GM10266 (cell line): ENCODE results near the gene LRRN3.
A peak's percentile ranks its signal among the peaks of the same experiment; 100 is the strongest.

Experiments used
- DNase-seq: peaks from one replicate; pipeline ENCODE4 v3.0.0; 2012; ENCODE audit errors: extremely low spot score
- TF ChIP-seq, protein P1 (sequence below): IDR thresholded peaks from 2 replicates; pipeline ENCODE4 v1.5.1; 2012; ENCODE audit warnings: mild to moderate bottlenecking, low read depth; ENCODE audit not compliant: control insufficient read depth, insufficient read depth; ENCODE audit errors: missing control alignments

The LRRN3 gene

GRCh38 chr7:111096997-111097396, 6.1 kb downstream of the LRRN3 start:
- no peak for DNase-seq
- TF ChIP-seq, protein P1, sequence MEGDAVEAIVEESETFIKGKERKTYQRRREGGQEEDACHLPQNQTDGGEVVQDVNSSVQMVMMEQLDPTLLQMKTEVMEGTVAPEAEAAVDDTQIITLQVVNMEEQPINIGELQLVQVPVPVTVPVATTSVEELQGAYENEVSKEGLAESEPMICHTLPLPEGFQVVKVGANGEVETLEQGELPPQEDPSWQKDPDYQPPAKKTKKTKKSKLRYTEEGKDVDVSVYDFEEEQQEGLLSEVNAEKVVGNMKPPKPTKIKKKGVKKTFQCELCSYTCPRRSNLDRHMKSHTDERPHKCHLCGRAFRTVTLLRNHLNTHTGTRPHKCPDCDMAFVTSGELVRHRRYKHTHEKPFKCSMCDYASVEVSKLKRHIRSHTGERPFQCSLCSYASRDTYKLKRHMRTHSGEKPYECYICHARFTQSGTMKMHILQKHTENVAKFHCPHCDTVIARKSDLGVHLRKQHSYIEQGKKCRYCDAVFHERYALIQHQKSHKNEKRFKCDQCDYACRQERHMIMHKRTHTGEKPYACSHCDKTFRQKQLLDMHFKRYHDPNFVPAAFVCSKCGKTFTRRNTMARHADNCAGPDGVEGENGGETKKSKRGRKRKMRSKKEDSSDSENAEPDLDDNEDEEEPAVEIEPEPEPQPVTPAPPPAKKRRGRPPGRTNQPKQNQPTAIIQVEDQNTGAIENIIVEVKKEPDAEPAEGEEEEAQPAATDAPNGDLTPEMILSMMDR = no peak

DNA sequence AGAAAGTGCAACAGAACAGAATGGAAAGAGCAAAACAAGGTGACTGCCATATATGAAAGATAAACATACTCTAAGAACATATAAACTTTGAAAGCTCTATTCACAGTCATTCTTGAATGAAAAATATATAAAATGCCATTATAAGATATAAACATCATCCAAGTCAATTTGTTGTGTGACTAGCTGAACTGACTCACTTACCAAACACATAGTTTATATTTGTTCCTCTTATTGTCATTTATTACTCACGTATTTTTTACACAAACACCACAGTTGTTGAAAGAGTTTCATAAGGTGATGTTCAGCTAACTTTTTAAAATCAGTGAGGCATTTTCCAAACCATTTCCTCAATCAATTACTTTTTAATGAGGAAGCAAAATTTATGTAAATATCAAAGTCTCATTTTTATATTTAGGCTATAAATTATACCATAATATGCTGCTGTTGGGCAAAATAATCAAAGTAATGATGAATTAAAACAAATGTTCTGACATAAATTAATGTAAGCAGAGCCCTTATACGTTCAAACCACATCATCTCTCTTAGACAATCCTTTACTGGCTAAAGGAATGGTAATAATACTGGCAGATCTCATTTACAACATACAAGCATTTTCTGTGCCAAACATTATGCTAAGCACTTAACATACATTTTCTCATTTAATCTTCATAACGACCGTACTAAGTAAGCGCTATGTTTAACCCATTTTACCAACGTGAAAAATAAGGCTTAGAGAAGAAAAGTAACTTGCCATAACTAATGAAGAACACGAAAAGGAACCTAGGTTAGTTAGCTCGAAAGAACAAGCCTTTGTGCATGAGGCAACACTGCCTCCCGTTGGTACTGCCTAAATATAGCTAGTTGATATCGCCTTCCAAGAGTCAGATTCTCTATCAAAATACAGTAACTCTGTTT, 7.3 kb downstream of the LRRN3 start:
- TF ChIP-seq, protein P1 = peak; percentile 67
- no peak for DNase-seq

DNA sequence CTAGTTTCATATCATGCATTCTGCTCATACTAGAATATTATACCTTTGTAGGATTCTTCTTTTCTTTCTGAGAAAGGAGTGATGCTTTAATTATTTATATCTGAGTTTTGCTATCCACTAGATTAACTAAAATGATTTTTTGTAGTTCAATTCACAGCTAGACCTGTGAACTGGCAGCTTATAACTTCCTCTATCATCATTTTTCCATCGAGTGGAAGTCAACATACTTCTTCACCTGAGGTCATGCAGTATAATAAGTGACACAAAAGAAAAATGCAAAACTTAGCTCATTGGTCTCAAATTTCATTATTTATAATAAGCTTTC, 8.0 kb downstream of the LRRN3 start:
- TF ChIP-seq, protein P1 = no peak
- DNase-seq = no peak

- no peak for DNase-seq
- TF ChIP-seq, protein P1 = no peak
Measured at GRCh38 chr7:111101856-111102646, 11.1 kb downstream of the LRRN3 start.

GRCh38 chr7:111103136-111103535, 12.2 kb downstream of the LRRN3 start:
- TF ChIP-seq, protein P1 = no peak
- DNase-seq = no peak

DNA sequence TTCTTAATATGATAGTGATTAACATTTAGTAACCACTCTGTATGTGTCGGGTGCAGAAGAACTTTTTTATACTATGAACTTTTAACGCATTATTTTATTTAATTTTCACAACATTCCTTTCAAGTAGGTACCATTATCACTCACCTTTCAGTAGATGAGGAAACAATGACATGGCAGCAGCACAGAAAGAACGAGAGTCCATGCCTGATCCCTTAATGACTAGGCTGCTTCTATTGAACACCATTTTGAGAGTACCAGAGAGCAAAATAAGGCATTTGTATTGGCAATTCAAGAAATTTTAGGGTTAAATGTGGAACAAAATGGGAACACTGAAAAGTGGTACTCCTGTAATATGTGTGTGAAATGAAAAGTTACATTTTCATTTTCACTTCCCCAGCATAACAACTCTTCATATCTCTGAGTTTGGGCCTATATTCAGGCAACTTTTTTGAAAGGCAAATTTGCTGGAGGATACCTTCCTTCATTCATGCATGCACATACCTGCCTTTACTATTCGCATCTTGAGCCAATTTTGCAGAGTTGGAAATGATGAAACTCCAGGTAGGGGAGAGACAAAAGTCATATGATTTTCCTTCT, 12.8 kb downstream of the LRRN3 start:
- TF ChIP-seq, protein P1 = no peak
- no peak for DNase-seq
